ENCODE data around the gene KLHL25. TPM values are rescaled to one million over a fixed set of nuclear protein-coding genes. Genes with fewer than 3 reads are reported as not detected.

KLHL25 gene
- total RNA-seq, 1 experiment from 2014 or later, result 18.4 TPM

GRCh38 chr15:85755471-85755870 is 39.3 kb downstream of the KLHL25 start:
- H3K9me3 Mint-ChIP-seq, result no peaks in the 10 kb centered on the region
- H3K18ac ChIP-seq (ENCODE audit: insufficient read length, low read depth, low read length), result no peak overlapping the region
- no peak overlapping the region for H2BK5ac ChIP-seq (ENCODE audit: insufficient read length, low read length)
- no peak overlapping the region for H3T11ph ChIP-seq (ENCODE audit: low read length)
- H2BK120ac ChIP-seq (ENCODE audit: low read depth, low read length, poor library complexity, severe bottlenecking), result no peak overlapping the region
- H2BK15ac ChIP-seq (ENCODE audit: low read depth, low read length), result no peak overlapping the region
- H3K4me1 ChIP-seq (ENCODE audit: insufficient read depth, low read length), result peaks cover 3% of the 10 kb centered on the region; the same call in 1 of the 2 replicates
- H3K4ac ChIP-seq (ENCODE audit: low read depth, low read length), result no peak overlapping the region
- no peak overlapping the region for H3K4me2 ChIP-seq (ENCODE audit: insufficient read depth, insufficient read length, low read length)
- H2BK20ac ChIP-seq (ENCODE audit: low read depth, low read length, poor library complexity, severe bottlenecking), result no peak overlapping the region
- no peak for TF ChIP-seq CTCF (conservative IDR thresholded peaks at IDR 0.05)
- H3K23ac ChIP-seq (ENCODE audit: insufficient read length, low read depth, low read length), result no peak overlapping the region
- H4K8ac ChIP-seq (replicated peaks; ENCODE audit: insufficient read length, low read depth, low read length), result no peak overlapping the region
- no peaks in the 10 kb centered on the region for H3K79me1 ChIP-seq (ENCODE audit: insufficient read depth, low read depth, low read length, poor library complexity, severe bottlenecking)
- no peak overlapping the region for H4K91ac ChIP-seq (ENCODE audit: insufficient read length, low read depth, low read length)
- H3K4me1 Mint-ChIP-seq, result peaks cover 32 to 33% of the 10 kb centered on the region in 2 experiments
- no peaks in the 10 kb centered on the region; the same call in 1 of the 2 replicates for H3K27me3 Mint-ChIP-seq (ENCODE audit: low read depth)
- H3K4me3 Mint-ChIP-seq, result no peak overlapping the region
- WGBS (ENCODE audit: extremely low coverage, insufficient read length, low lambda C conversion rate), result no CpG with 5 or more reads among the region's 11 CpGs
- peaks cover 4% of the 10 kb centered on the region for H3K23me2 ChIP-seq (ENCODE audit: insufficient read length, low read depth, low read length, poor library complexity, severe bottlenecking)
- no peak overlapping the region for H3K27ac ChIP-seq (ENCODE audit: insufficient read length, low read depth, low read length)
- H2AK5ac ChIP-seq (ENCODE audit: insufficient read length, low read length), result no peak overlapping the region
- H3K14ac ChIP-seq (ENCODE audit: insufficient read depth, low read length), result no peak overlapping the region
- H2AFZ ChIP-seq (ENCODE audit: low read length), result no peak overlapping the region
- no peak overlapping the region for H4K5ac ChIP-seq (ENCODE audit: insufficient read length, low read depth, low read length)
- peaks cover 19 to 49% (median 35%) of the 10 kb centered on the region in 3 experiments; a peak in 6 of 7 replicates for H3K36me3 Mint-ChIP-seq (ENCODE audit: insufficient read depth in 1 of 3, low read depth in 3 of 3)
- peak overlapping the region in 1 of 3 experiments; percentile 52; a peak in 1 of 7 replicates for H3K27ac Mint-ChIP-seq
- H3K79me2 ChIP-seq (ENCODE audit: insufficient read depth, low read length), result no peaks in the 10 kb centered on the region
- no peaks in the 10 kb centered on the region for H3K27me3 ChIP-seq (ENCODE audit: insufficient read depth, low read length)
- no peak overlapping the region for H3K56ac ChIP-seq (ENCODE audit: insufficient read length, low read depth, low read length)
- no peak overlapping the region for H3K9ac ChIP-seq (ENCODE audit: extremely low read depth, insufficient read length, low read length)
- no peaks in the 10 kb centered on the region for H3K9me3 ChIP-seq (ENCODE audit: control insufficient read depth, low read depth, low read length)
- H2BK12ac ChIP-seq (ENCODE audit: insufficient read length, low read depth, low read length), result no peak overlapping the region
- DNase-seq, result peak; percentile 21
- H4K20me1 ChIP-seq (ENCODE audit: control insufficient read depth, insufficient read depth, insufficient read length), result no peaks in the 10 kb centered on the region
